ENCODE data around the gene SLC16A4.
"Not testable (repeated sequence)": the region's sequence is repeated elsewhere in the genome, so short reads cannot be mapped to it uniquely, and the experiment has no call there.

SLC16A4 gene

GRCh38 chr1:110408488-110408887 lies 17.7 kb upstream of the SLC16A4 start:
- no peak overlapping the region for H3K4me3 ChIP-seq (ENCODE audit: control insufficient read depth, low read depth, low read length)
- no peak for TF ChIP-seq CTCF (IDR thresholded peaks at IDR 0.05; ENCODE audit: control insufficient read depth, insufficient read depth, low read depth, low read length, missing control alignments)
- no peak for DNase-seq (ENCODE audit: low read depth)

- DNase-seq (ENCODE audit: low read depth), result peak; percentile 69
- H3K4me3 ChIP-seq (ENCODE audit: control insufficient read depth, low read depth, low read length), result peak within 1 kb of the TSS; percentile 54
- TF ChIP-seq CTCF (IDR thresholded peaks at IDR 0.05; ENCODE audit: control insufficient read depth, insufficient read depth, low read depth, low read length, missing control alignments), result no peak
Measured at GRCh38 chr1:110407260-110408210, 16.7 kb upstream of the SLC16A4 start, which contains the start of gene LAMTOR5. TSS of gene LAMTOR5 (minus strand) at chr1:110407694. CDS start at chr1:110407620, 74 bp downstream.

GRCh38 chr1:110406407-110406806 lies 15.6 kb upstream of the SLC16A4 start:
- peak overlapping the region; percentile 54 for H3K4me3 ChIP-seq (ENCODE audit: control insufficient read depth, low read depth, low read length)
- DNase-seq (ENCODE audit: low read depth), result not testable (repeated sequence)

GRCh38 chr1:110404401-110404800 lies 13.6 kb upstream of the SLC16A4 start:
- DNase-seq (ENCODE audit: low read depth), result no peak
- TF ChIP-seq CTCF (IDR thresholded peaks at IDR 0.05; ENCODE audit: control insufficient read depth, insufficient read depth, low read depth, low read length, missing control alignments), result no peak
- no peak overlapping the region for H3K4me3 ChIP-seq (ENCODE audit: control insufficient read depth, low read depth, low read length)

GRCh38 chr1:110403805-110404204 lies 13.0 kb upstream of the SLC16A4 start:
- no peak for DNase-seq (ENCODE audit: low read depth)
- TF ChIP-seq CTCF (IDR thresholded peaks at IDR 0.05; ENCODE audit: control insufficient read depth, insufficient read depth, low read depth, low read length, missing control alignments), result no peak
- no peak overlapping the region for H3K4me3 ChIP-seq (ENCODE audit: control insufficient read depth, low read depth, low read length)

GRCh38 chr1:110396259-110396958 lies 5.6 kb upstream of the SLC16A4 start:
- not testable (repeated sequence) for DNase-seq (ENCODE audit: low read depth); H3K4me3 ChIP-seq (ENCODE audit: control insufficient read depth, low read depth, low read length)

- TF ChIP-seq CTCF (IDR thresholded peaks at IDR 0.05; ENCODE audit: control insufficient read depth, insufficient read depth, low read depth, low read length, missing control alignments), result no peak
- H3K4me3 ChIP-seq (ENCODE audit: control insufficient read depth, low read depth, low read length), result no peak overlapping the region
Measured at GRCh38 chr1:110394493-110394820, 3.6 kb upstream of the SLC16A4 start.

More at GRCh38 chr1:110394493-110394820, 3.6 kb upstream of the SLC16A4 start:
- no peak for DNase-seq (ENCODE audit: low read depth)
